HepG2 (cell line): ENCODE results near the gene SLC9A4. TPM values are rescaled to one million over a fixed set of nuclear protein-coding genes. Genes with fewer than 3 reads are reported as not detected.

Source experiments
- ARID2 ChIP-seq: sonication (generic); formaldehyde crosslinking; IDR thresholded peaks from 2 replicates; pipeline ENCODE4 v1.8.1; 2022; ENCODE audit warnings: mild to moderate bottlenecking, missing genetic modification reagents, borderline replicate concordance
- ERF ChIP-seq: IDR thresholded peaks from 2 replicates; pipeline ENCODE4 v1.6.1; 2018; ENCODE audit warnings: missing biosample characterization, missing genetic modification reagents
- FOSL1 ChIP-seq: sonication (generic); formaldehyde crosslinking; IDR thresholded peaks from 2 replicates; pipeline ENCODE4 v1.9.0; 2021; ENCODE audit warnings: missing genetic modification reagents, borderline replicate concordance
- ISX ChIP-seq: sonication (generic); formaldehyde crosslinking; conservative IDR thresholded peaks from 2 replicates; pipeline ENCODE4 v1.5.0; 2020; ENCODE audit warnings: missing genetic modification reagents
- MAZ ChIP-seq, 2 experiments: sonication (generic) in 1 of 2; formaldehyde crosslinking in 1 of 2; IDR thresholded peaks; 2 replicates each; pipeline versions ENCODE4 v1.5.0 to v1.6.1; 2012 to 2020; ENCODE audit warnings: low read depth in 2 of 2, mild to moderate bottlenecking in 2 of 2, borderline replicate concordance in 1 of 2, improper control_type of control experiment in 1 of 2, low read length in 1 of 2, missing genetic modification reagents in 1 of 2, moderate library complexity in 1 of 2
- POLR2A ChIP-seq, 2 experiments: IDR thresholded peaks; 2 replicates each; pipeline ENCODE4 v1.6.1; 2011; ENCODE audit warnings: low read depth in 2 of 2, low read length in 2 of 2, mild to moderate bottlenecking in 1 of 2, moderate library complexity in 1 of 2; ENCODE audit not compliant: insufficient read depth in 1 of 2
- RFX5 ChIP-seq: IDR thresholded peaks from 2 replicates; pipeline ENCODE4 v1.6.1; 2011; ENCODE audit warnings: low read depth, low read length, improper control_type of control experiment
- SMC3 ChIP-seq: IDR thresholded peaks from 2 replicates; pipeline ENCODE4 v1.6.1; 2011; ENCODE audit warnings: low read length, improper control_type of control experiment
- SNRNP70 ChIP-seq: fragments of 200-400 bp; formaldehyde crosslinking; IDR thresholded peaks from 2 replicates; pipeline ENCODE4 v1.6.1; 2017; ENCODE audit warnings: mild to moderate bottlenecking, low read depth, low read length, moderate library complexity
- SP2 ChIP-seq: sonication (generic); formaldehyde crosslinking; IDR thresholded peaks from 2 replicates; pipeline ENCODE4 v1.5.1; 2020; ENCODE audit warnings: mild to moderate bottlenecking, missing genetic modification reagents
- STAG1 ChIP-seq: sonication (generic); formaldehyde crosslinking; IDR thresholded peaks from 2 replicates; pipeline ENCODE4 v1.4.0; 2020; ENCODE audit warnings: missing genetic modification reagents
- XRCC5 ChIP-seq: fragments of 200-400 bp; formaldehyde crosslinking; optimal IDR thresholded peaks from 2 replicates; pipeline ENCODE3; 2017; ENCODE audit warnings: mild to moderate bottlenecking, low read length
- ZFP41 ChIP-seq: sonication (generic); formaldehyde crosslinking; IDR thresholded peaks from 2 replicates; pipeline ENCODE4 v1.4.0; 2020; ENCODE audit warnings: mild to moderate bottlenecking, missing genetic modification reagents, borderline replicate concordance
- ZNF496 ChIP-seq: sonication (generic); formaldehyde crosslinking; IDR thresholded peaks from 2 replicates; pipeline ENCODE4 v1.8.1; 2023; ENCODE audit warnings: mild to moderate bottlenecking, moderate library complexity, missing genetic modification reagents; ENCODE audit not compliant: insufficient replicate concordance
- ZNF703 ChIP-seq: sonication (generic); formaldehyde crosslinking; IDR thresholded peaks from 2 replicates; pipeline ENCODE4 v1.5.1; 2020; ENCODE audit warnings: missing genetic modification reagents, mild to moderate bottlenecking, moderate library complexity, borderline replicate concordance
- ZNF878 ChIP-seq: sonication (generic); formaldehyde crosslinking; IDR thresholded peaks from 2 replicates; pipeline ENCODE4 v1.8.1; 2023; ENCODE audit warnings: mild to moderate bottlenecking, missing genetic modification reagents, moderate library complexity
- polyA plus RNA-seq, 8 experiments: library from polyadenylated mRNA; depleted of rRNA in 3 of 8; stranded (reverse) in 7 of 8; unstranded in 1 of 8; fragments of >200 nt; fragmentation: Illumina TruSeq in 4 of 8; extraction: Trizol in 4 of 8; gene quantifications; 2 replicates each; pipeline versions ENCODE4 v1.2.1 to v1.2.3, GENCODE V29; 2011 to 2016; ENCODE audit warnings: low read depth in 4 of 8, missing spikeins in 1 of 8, mixed read lengths in 1 of 8; ENCODE audit not compliant: insufficient read depth in 1 of 8
- total RNA-seq, 5 experiments: library from RNA; depleted of rRNA; stranded (reverse); fragments of >200 nt; fragmentation: Illumina TruSeq; extraction: Trizol; gene quantifications; 2 replicates each; pipeline ENCODE4 v1.2.3, GENCODE V29; 2016; ENCODE audit warnings: low read depth in 1 of 5
- TF ChIP-seq, protein P1 (sequence below): sonication (generic); formaldehyde crosslinking; IDR thresholded peaks from 2 replicates; pipeline ENCODE4 v1.4.0; 2020; ENCODE audit warnings: mild to moderate bottlenecking, missing genetic modification reagents, borderline replicate concordance
- TF ChIP-seq, protein P2 (sequence below): sonication (generic); formaldehyde crosslinking; IDR thresholded peaks from 2 replicates; pipeline ENCODE4 v1.4.0; 2020; ENCODE audit warnings: low read depth, missing genetic modification reagents
- TF ChIP-seq, protein P3 (sequence below): fragments of 450-650 bp; IDR thresholded peaks from 2 replicates; pipeline ENCODE4 v1.6.1; 2017
- TF ChIP-seq, protein P4 (sequence below): sonication (generic); formaldehyde crosslinking; IDR thresholded peaks from 2 replicates; pipeline ENCODE4 v1.8.1; 2022; ENCODE audit warnings: mild to moderate bottlenecking, missing genetic modification reagents

SLC9A4 gene
- total and polyA plus RNA-seq, 2 of the 13 experiments (the other 11 are each of a cell fraction or from before 2014, with no cell fraction given): not detected

DNA sequence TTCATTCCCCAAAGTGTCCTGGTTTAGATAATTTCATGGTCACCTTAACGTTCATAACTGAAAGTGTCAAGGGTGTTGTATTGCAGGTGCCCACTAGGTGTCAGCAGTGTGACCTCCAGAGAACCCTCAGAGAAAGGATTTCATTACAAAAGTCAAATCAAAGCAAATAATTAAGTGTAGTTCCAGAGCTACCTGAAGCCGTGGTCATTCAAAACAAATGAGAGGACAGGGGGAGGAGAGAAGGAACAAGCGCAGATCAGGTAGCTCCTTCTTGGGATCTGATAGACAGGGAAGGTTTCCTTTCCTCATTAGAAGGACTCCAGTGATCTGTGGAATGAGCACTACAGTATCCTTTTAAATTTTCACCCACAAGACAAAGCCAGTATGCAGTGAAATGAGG is at the start of gene SLC9A4 (continued):
- TF ChIP-seq MAZ (IDR thresholded peaks at IDR 0.05; ENCODE audit: borderline replicate concordance, low read depth, low read length): no peak
- TF ChIP-seq MAZ (CRISPR knock-in tag; IDR thresholded peaks at IDR 0.05; ENCODE audit: low read depth): no peak
- TF ChIP-seq, protein P1, sequence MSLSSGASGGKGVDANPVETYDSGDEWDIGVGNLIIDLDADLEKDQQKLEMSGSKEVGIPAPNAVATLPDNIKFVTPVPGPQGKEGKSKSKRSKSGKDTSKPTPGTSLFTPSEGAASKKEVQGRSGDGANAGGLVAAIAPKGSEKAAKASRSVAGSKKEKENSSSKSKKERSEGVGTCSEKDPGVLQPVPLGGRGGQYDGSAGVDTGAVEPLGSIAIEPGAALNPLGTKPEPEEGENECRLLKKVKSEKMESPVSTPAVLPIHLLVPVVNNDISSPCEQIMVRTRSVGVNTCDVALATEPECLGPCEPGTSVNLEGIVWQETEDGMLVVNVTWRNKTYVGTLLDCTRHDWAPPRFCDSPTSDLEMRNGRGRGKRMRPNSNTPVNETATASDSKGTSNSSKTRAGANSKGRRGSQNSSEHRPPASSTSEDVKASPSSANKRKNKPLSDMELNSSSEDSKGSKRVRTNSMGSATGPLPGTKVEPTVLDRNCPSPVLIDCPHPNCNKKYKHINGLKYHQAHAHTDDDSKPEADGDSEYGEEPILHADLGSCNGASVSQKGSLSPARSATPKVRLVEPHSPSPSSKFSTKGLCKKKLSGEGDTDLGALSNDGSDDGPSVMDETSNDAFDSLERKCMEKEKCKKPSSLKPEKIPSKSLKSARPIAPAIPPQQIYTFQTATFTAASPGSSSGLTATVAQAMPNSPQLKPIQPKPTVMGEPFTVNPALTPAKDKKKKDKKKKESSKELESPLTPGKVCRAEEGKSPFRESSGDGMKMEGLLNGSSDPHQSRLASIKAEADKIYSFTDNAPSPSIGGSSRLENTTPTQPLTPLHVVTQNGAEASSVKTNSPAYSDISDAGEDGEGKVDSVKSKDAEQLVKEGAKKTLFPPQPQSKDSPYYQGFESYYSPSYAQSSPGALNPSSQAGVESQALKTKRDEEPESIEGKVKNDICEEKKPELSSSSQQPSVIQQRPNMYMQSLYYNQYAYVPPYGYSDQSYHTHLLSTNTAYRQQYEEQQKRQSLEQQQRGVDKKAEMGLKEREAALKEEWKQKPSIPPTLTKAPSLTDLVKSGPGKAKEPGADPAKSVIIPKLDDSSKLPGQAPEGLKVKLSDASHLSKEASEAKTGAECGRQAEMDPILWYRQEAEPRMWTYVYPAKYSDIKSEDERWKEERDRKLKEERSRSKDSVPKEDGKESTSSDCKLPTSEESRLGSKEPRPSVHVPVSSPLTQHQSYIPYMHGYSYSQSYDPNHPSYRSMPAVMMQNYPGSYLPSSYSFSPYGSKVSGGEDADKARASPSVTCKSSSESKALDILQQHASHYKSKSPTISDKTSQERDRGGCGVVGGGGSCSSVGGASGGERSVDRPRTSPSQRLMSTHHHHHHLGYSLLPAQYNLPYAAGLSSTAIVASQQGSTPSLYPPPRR (CRISPR knock-in tag): no peak
- TF ChIP-seq ZNF496 (CRISPR knock-in tag): no peak
- TF ChIP-seq, protein P2, sequence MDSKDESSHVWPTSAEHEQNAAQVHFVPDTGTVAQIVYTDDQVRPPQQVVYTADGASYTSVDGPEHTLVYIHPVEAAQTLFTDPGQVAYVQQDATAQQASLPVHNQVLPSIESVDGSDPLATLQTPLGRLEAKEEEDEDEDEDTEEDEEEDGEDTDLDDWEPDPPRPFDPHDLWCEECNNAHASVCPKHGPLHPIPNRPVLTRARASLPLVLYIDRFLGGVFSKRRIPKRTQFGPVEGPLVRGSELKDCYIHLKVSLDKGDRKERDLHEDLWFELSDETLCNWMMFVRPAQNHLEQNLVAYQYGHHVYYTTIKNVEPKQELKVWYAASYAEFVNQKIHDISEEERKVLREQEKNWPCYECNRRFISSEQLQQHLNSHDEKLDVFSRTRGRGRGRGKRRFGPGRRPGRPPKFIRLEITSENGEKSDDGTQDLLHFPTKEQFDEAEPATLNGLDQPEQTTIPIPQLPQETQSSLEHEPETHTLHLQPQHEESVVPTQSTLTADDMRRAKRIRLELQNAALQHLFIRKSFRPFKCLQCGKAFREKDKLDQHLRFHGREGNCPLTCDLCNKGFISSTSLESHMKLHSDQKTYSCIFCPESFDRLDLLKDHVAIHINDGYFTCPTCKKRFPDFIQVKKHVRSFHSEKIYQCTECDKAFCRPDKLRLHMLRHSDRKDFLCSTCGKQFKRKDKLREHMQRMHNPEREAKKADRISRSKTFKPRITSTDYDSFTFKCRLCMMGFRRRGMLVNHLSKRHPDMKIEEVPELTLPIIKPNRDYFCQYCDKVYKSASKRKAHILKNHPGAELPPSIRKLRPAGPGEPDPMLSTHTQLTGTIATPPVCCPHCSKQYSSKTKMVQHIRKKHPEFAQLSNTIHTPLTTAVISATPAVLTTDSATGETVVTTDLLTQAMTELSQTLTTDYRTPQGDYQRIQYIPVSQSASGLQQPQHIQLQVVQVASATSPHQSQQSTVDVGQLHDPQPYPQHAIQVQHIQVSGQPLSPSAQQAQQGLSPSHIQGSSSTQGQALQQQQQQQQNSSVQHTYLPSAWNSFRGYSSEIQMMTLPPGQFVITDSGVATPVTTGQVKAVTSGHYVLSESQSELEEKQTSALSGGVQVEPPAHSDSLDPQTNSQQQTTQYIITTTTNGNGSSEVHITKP: no peak
- TF ChIP-seq SMC3: peak; percentile 76
- no peak for TF ChIP-seq POLR2A (IDR thresholded peaks at IDR 0.05; ENCODE audit: insufficient read depth in 1 of 2, low read depth in 2 of 2, low read length in 2 of 2)
- TF ChIP-seq SNRNP70: no peak
- TF ChIP-seq ZNF703: no peak
- TF ChIP-seq STAG1 (CRISPR knock-in tag): peak; percentile 67
- TF ChIP-seq RFX5: no peak
- TF ChIP-seq, protein P3, sequence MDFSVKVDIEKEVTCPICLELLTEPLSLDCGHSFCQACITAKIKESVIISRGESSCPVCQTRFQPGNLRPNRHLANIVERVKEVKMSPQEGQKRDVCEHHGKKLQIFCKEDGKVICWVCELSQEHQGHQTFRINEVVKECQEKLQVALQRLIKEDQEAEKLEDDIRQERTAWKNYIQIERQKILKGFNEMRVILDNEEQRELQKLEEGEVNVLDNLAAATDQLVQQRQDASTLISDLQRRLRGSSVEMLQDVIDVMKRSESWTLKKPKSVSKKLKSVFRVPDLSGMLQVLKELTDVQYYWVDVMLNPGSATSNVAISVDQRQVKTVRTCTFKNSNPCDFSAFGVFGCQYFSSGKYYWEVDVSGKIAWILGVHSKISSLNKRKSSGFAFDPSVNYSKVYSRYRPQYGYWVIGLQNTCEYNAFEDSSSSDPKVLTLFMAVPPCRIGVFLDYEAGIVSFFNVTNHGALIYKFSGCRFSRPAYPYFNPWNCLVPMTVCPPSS: no peak
- no peak for TF ChIP-seq FOSL1
- TF ChIP-seq ZFP41: no peak
- TF ChIP-seq ARID2 (CRISPR knock-in tag): no peak
- no peak for TF ChIP-seq ZNF878
- TF ChIP-seq ERF: no peak
- no peak for TF ChIP-seq SP2
- TF ChIP-seq ISX: no peak
- TF ChIP-seq, protein P4, sequence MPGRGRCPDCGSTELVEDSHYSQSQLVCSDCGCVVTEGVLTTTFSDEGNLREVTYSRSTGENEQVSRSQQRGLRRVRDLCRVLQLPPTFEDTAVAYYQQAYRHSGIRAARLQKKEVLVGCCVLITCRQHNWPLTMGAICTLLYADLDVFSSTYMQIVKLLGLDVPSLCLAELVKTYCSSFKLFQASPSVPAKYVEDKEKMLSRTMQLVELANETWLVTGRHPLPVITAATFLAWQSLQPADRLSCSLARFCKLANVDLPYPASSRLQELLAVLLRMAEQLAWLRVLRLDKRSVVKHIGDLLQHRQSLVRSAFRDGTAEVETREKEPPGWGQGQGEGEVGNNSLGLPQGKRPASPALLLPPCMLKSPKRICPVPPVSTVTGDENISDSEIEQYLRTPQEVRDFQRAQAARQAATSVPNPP: no peak
- peak; percentile 37 for TF ChIP-seq XRCC5
